ENCODE measurements around the gene RANGRF. TPM values are rescaled to one million over a fixed set of nuclear protein-coding genes. Genes with fewer than 3 reads are reported as not detected.

The RANGRF gene
- polyA plus RNA-seq, 1 experiment: 26.4 TPM

- H3K4me3 ChIP-seq (ENCODE audit: low read depth, low read length): peak overlapping the region; percentile 35
Observed at GRCh38 chr17:8337802-8338752, 49.6 kb downstream of the RANGRF start.

DNA sequence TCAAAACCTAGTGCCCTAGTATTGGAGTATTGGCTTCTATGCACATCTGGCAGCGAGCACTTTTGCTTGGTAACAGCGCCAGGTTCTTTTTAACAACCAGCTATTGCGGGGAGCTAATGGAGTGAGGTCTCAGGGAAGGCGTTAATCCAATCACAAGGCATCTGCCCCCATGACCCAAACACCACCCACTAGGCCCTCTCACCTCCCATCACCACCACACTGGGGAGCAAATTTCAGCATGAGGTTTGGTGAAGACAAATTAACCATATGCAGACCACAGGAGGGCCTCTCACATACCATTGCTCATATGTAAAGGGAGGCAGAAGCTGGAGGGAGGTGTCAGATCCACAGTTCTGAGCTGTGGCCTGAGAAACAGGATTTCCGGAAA is 50.3 kb downstream of the RANGRF start:
- H3K4me3 ChIP-seq (ENCODE audit: low read depth, low read length): no peak overlapping the region
- H3K27ac ChIP-seq (ENCODE audit: low read depth, low read length): no peak overlapping the region
- no peaks in the 10 kb centered on the region for H3K9me3 ChIP-seq (ENCODE audit: control insufficient read depth, insufficient read depth, low read length)
- ChIA-PET CTCF (interaction anchor here (1.2 to 1.3 kb wide), 2 partner anchors 12 to 38 kb away, joined by 3 to 5 read pairs; partner anchors contain the start of gene KRABD2), POLR2A (no interaction called here)
- DNase-seq (ENCODE audit: low read depth, low spot score): no peak
- TF ChIP-seq, protein P1, sequence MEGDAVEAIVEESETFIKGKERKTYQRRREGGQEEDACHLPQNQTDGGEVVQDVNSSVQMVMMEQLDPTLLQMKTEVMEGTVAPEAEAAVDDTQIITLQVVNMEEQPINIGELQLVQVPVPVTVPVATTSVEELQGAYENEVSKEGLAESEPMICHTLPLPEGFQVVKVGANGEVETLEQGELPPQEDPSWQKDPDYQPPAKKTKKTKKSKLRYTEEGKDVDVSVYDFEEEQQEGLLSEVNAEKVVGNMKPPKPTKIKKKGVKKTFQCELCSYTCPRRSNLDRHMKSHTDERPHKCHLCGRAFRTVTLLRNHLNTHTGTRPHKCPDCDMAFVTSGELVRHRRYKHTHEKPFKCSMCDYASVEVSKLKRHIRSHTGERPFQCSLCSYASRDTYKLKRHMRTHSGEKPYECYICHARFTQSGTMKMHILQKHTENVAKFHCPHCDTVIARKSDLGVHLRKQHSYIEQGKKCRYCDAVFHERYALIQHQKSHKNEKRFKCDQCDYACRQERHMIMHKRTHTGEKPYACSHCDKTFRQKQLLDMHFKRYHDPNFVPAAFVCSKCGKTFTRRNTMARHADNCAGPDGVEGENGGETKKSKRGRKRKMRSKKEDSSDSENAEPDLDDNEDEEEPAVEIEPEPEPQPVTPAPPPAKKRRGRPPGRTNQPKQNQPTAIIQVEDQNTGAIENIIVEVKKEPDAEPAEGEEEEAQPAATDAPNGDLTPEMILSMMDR (IDR thresholded peaks at IDR 0.05; ENCODE audit: low read depth, low read length): no peak
- H3K27me3 ChIP-seq (ENCODE audit: control insufficient read depth, insufficient read depth, low read length): peaks cover 18% of the 10 kb centered on the region

More at GRCh38 chr17:8337802-8338752, 49.6 kb downstream of the RANGRF start:
- Histone ChIP-seq H3K9me3 (ENCODE audit: control insufficient read depth, insufficient read depth, low read length) (no peaks in the 10 kb centered on the region), H3K27ac (ENCODE audit: low read depth, low read length) (no peak overlapping the region), H3K27me3 (ENCODE audit: control insufficient read depth, insufficient read depth, low read length) (peaks cover 15% of the 10 kb centered on the region)
- POLR2A ChIA-PET: no interaction called here
- TF ChIP-seq, protein P1 (IDR thresholded peaks at IDR 0.05; ENCODE audit: low read depth, low read length): no peak
- CTCF ChIA-PET: interaction anchor here (1.2 to 1.3 kb wide), 2 partner anchors 11 to 39 kb away, joined by 3 to 5 read pairs; partner anchors contain the start of gene KRABD2
- DNase-seq (ENCODE audit: low read depth, low spot score): no peak

- Histone ChIP-seq H3K27ac (ENCODE audit: low read depth, low read length) (no peak within 1 kb of the TSS), H3K9me3 (ENCODE audit: control insufficient read depth, insufficient read depth, low read length) (no peaks in the 10 kb centered on the region), H3K27me3 (ENCODE audit: control insufficient read depth, insufficient read depth, low read length) (peaks cover 20% of the 10 kb centered on the region), H3K4me3 (ENCODE audit: low read depth, low read length) (no peak within 1 kb of the TSS)
- ChIA-PET CTCF (no interaction called here), POLR2A (no interaction called here)
- TF ChIP-seq, protein P1 (IDR thresholded peaks at IDR 0.05; ENCODE audit: low read depth, low read length): no peak
- no peak for DNase-seq (ENCODE audit: low read depth, low spot score)
Observed at GRCh38 chr17:8339540-8339939, 51.1 kb downstream of the RANGRF start, which contains the start of gene ODF4. Gene ODF4, plus strand, starts transcription at chr17:8339840. Its CDS starts 212 bp downstream, at chr17:8340052.

Small RNA genes within 50 kb of the gene (small RNA-seq; reads per million reads assigned to genes)
- not detected for gene RF00265 (ENCODE audit: insufficient read length, low read depth)

Other genes starting within 250 kb of the RANGRF start
- gene ALOX15B, start 249.6 kb upstream of the RANGRF start, polyA plus RNA-seq (2011; rRNA removed): not detected in 2 replicates
- gene ALOX12B, start 201.0 kb upstream of the RANGRF start, polyA plus RNA-seq (2011; rRNA removed): not detected in 2 replicates
- 0.04 and 0.05 TPM in 2 replicates for gene ALOXE3, start 170.2 kb upstream of the RANGRF start, polyA plus RNA-seq (2011; rRNA removed)
- gene HES7, start 164.6 kb upstream of the RANGRF start, polyA plus RNA-seq (2011; rRNA removed): not detected in 2 replicates
- 3.1 and 5.5 TPM in 2 replicates for gene PER1, start 136.3 kb upstream of the RANGRF start, polyA plus RNA-seq (2011; rRNA removed)
- gene VAMP2, start 125.7 kb upstream of the RANGRF start, polyA plus RNA-seq (2011; rRNA removed): 20.8 and 24.3 TPM in 2 replicates
- gene TMEM107, start 112.3 kb upstream of the RANGRF start, polyA plus RNA-seq (2011; rRNA removed): 8.7 and 9.6 TPM in 2 replicates
- gene BORCS6, start 98.5 kb upstream of the RANGRF start, polyA plus RNA-seq (2011; rRNA removed): 2.3 and 2.7 TPM in 2 replicates
- gene AURKB, start 78.1 kb upstream of the RANGRF start, polyA plus RNA-seq (2011; rRNA removed): 5.9 and 7.7 TPM in 2 replicates
- gene CTC1, start 40.6 kb upstream of the RANGRF start, polyA plus RNA-seq (2011; rRNA removed): 6.1 and 7.3 TPM in 2 replicates
- 14.0 and 18.5 TPM in 2 replicates for gene PFAS, start 39.4 kb upstream of the RANGRF start, polyA plus RNA-seq (2011; rRNA removed)
- gene SLC25A35, start 6.7 kb downstream of the RANGRF start, polyA plus RNA-seq (2011; rRNA removed): 1.4 and 1.9 TPM in 2 replicates
- gene ARHGEF15, start 21.6 kb downstream of the RANGRF start, polyA plus RNA-seq (2011; rRNA removed): not detected in 2 replicates
- gene ODF4, start 51.2 kb downstream of the RANGRF start, polyA plus RNA-seq (2011; rRNA removed): not detected in 2 replicates
- gene RPL26, start 94.5 kb downstream of the RANGRF start, polyA plus RNA-seq (2011; rRNA removed): 3,841 and 4,830 TPM in 2 replicates
- gene RNF222, start 109.2 kb downstream of the RANGRF start, polyA plus RNA-seq (2011; rRNA removed): not detected in 2 replicates
- 65.6 and 74.7 TPM in 2 replicates for gene NDEL1, start 147.2 kb downstream of the RANGRF start, polyA plus RNA-seq (2011; rRNA removed)

All from AG04450 (cell line).